Activated gamma-delta T cell treated with Interleukin-2 at 50 U/mL for 16 hours (primary cell): Measurements from ENCODE around the gene C3.

Experiments
- DNase-seq: peaks from one replicate; pipeline ENCODE4 v3.0.0-alpha.2; 2020

The C3 gene

DNA sequence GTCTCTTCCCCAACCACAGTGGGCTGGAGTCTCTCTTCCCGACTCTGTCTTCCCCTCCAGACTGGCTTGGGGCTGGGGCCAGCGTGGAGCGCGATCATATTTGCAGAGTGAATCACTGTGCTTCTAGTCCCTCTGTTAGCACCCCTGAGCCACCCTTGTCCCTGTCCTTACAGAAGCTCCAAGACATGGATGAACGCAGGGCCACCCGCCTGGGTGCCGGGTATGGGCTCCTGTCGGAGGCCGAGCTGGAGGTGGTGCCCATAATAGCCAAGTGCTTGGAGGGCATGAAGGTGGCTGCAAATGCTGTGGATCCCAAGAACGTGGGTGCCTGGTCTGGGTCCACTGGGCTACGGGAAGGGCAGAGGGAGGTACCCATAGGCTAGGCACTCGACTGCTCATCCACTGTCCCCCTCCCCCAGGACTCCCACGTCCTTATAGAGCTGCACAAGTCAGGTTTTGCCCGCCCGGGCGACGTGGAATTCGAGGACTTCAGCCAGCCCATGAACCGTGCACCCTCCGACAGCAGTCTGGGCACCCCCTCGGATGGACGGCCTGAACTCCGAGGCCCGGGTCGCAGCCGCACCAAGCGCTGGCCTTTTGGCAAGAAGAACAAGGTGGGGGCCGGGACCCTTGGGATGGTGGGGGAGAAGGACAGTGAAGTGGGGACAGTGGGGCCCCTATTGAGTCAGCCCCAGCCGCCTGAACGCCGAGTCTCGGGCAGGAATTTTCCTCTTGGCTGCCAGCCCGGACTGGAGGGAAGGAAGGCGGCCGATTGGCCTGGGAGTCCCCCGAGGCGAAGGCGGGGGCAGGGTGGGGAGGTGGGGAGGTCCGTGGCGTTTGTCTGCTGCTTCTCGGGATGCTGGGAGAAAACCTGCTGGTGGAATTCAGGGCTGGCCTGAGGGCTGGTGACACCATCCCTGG lies 24.2 kb upstream of the C3 start:
- no peak for DNase-seq

DNA sequence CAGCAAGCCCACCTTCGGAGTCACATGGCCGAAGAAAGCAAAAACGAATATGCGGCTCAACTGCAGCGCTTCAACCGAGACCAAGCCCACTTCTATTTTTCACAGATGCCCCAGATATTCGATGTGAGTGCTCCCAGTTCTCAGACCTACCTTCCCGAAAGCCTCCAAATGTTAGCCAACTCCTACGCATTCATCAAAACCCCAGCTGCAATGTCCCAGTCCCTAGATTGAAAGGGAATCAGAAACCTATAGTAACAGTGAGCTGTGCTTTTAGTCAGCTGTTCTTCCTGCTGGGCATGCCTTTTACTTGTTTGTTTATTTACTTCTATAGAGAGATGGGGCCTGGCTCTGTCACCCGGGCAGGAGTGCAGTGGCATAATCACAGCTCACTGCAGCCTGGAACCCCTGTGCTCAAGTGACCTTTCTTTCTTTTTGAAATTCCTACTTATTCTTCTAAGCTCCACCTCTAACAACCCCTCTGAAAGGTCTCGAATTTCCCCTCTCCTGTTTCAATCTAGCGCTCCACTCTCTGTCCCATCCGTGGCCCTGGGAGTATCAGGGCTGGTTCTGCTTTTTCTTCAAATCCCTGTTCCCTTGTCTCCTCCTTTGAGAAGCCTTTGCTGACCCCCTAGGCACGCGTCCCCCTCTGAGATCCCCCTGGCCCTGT lies 23.4 kb upstream of the C3 start:
- no peak for DNase-seq

DNA sequence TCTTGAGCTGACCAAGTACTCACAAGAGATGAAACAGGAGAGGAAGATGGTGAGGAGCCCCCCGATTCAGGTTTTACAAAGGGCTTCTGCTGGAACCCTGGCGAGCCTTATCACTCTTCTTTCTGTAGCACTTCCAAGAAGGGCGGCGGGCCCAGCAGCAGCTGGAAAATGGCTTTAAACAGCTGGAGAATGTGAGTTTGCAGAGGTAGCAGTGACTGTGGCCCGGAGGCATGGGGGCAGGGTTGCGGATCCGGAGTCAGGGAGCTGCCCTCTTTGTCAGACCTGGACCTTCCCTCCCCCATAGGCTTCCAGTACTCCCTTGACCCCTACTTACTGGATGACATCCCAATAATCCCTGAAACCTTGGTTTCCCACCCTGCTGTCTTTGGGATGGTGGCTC lies 22.6 kb upstream of the C3 start:
- no peak for DNase-seq

DNA sequence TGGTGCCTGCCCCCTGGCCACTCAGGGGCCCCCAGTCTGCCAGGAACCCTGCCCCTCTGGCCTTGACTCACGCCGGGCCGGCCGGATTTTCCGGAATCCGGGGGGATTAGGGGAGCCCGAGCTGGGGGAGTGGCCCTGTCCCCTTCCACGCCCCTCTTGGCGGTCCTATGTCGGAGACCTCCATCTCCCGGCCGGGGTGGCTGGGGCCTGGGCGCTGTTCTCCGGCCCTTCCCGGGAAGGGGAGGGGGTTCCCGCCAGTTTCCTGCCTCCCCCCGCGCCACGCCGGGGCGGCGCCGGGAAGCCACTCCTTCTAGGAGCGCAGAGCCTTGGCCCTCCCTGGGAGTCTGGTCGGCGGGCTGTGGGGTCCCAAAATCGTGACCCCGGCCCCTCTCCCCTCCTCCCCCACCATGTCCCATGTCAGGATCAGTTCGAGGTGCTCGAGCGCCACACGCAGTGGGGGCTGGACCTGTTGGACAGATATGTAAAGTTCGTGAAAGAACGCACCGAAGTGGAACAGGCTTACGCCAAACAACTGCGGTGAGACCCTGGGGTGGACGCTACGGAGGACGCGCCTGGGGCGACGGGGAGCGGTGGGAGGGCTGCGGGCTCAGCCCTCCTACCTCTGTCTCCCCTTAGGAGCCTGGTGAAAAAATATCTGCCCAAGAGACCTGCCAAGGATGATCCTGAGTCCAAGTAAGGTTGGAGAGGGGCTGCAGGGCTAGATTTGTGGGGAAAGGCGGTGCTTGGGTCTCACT lies 20.3 kb upstream of the C3 start:
- DNase-seq = no peak

DNA sequence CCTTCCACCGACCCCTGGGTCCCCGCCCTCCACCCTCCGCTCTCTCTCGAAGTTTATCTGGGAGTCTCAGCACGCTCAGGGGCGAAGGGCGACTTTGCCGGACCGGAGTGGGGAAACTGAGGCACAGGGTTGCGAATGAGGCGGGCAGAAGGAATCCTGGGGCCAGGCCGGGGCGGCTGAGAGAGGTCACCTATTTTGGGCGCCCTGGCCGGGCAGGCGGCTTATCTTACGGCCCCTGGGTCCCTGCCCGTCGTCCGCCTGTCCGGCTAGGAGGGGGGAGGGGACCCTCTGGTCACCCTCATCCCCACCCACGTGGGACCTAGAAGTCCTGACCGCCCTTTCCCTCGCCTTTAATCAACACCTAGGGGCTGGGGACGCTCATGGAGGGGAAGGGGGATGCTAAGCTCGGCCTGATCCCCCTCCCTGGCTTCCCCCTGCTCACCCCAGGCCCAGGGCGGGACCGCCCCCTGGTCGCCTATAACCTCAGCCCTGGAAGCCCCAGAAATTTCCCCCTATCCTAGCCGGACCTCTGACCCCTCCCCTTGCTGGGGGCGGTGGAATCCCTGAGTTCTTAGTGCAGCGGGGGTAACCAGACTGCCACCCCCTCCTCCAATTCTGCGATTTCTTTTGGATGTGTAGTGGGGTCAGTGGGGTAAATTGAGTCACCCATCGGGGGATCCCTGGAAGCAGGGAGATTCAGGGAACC lies 19.6 kb upstream of the C3 start:
- DNase-seq = no peak

DNA sequence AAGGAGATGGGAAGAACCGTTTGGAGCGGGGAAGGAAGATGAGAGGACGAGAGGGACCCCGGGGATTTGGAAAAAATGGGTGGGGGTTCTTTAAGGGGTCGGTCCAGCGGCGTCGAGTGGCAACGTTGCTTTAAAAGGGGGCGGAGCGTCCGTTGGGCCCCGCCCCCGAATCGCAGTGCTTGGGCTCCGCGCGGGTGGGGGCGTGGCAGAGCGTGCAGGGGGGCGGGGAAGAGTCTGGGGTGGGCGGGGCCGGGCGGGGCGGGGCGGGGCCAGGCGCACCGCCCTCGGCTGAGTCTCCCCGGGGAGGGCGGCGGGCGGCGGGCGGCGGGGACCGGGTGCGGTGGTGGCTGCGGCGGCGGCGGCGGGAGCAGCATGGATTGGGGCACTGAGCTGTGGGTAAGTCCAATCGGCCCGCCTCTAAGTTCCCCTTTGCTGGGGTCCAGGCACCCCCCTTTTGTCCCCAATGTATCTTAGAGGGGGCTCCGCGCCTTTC lies 19.0 kb upstream of the C3 start, which contains the start of gene TRIP10:
Gene TRIP10, plus strand, starts transcription at position 291 of the 493 bp plus-strand sequence. Its CDS starts 82 bp downstream, at position 373.
- DNase-seq = peak; percentile 81

DNA sequence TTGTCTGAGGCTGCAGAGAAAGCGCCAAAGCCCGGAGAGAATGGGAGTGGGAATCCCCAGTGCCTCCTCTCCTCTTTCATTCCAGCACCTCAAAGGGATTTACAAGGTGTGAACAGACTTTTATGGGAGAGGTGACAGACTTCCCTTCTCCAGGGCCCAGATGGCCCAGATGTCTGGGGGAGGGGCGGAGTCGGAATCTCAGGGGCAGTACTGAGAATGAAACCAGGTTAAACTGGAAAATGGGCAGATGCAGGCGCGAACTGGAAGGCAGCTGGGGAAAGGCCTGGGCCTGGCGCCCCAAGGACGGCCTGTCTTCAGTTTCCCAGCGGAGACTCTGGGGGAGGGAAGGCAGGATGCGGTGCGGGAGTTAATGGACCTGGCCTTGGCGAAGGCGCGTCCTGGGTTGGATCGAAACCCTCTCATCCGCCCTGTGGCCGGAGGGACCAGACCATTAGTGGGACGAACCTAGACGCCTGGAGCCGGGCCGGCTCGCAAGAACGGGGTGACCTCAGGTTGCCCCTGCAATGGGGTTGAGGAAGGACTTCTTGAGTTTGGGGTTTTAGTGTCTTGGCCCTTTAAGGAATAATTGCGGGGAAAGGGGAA lies 18.4 kb upstream of the C3 start:
- no peak for DNase-seq

DNA sequence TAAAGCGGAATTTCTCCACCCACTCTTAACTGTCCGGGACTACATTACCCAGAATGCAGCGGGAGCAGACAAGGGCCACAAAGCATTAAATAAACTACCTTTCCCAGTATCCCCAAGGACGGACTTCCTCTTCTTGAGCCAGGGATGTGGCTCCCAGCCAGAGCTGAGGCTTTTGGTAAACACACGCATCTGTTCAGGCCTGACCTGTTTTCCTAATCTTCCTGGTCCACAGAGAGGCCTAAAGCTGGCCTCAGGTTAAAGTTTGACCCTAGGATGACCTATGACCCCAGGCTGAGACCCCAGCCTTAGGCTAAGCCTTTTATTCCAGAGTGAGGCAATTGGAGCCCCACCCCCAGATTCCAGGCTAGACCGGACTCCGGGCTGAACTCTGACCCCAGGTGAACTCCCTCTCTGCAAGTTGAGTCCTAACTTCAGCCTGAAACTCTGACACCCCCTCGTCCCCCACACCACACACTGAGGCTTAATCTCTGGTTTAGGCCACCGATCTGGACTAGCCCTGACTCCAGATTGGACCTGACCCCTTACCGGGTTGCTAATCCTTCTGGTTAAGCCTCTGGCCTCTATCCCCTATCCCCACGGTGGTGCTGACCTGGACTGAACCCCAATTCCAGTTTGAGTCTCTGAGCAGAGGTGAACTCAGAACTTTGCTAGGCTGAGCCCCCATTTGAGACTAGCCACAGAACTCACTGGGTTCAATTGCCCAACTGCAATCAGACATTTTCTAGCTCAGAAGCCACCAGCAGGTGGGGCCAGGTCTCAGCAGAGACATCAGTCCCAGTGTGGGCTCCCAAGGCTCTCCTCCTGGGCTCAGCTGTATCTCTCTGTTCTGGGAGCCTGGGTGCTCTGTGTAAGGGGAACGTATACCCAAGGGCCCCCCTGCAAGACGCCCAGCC lies 17.7 kb upstream of the C3 start:
- peak; percentile 72 for DNase-seq

DNA sequence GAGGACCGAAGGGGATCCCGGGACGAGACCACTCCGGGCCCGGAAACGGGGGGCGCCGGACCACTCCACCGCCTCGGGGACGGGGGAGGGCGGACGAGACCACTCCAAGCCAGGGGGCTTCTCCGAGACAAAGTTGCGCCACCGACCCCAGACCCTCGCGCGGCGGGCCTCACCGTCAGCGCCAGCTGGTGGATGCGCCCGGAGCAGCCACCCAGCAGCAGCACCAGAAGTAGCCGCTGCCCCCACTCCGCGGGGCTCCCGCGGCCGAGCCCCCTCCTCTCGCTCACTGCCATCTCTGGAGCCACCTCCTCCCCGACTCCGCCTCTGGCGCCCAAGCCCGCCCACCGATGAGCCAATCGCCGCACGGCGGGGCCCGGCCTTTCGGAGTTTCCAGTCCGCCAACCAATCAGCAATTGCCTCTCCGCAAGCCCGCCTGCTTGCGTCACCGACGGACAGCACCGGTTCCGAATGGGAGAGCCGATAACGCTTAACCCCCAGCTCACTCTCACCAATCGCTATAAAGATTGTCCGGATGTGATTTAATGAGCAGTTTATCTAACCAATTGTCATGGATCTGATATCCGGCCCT lies 16.9 kb upstream of the C3 start, which contains the start of gene GPR108:
Gene GPR108, minus strand, starts transcription at position 297 of the 589 bp plus-strand sequence. Its CDS starts 4 bp downstream, at position 293.
- peak; percentile 99 for DNase-seq

DNA sequence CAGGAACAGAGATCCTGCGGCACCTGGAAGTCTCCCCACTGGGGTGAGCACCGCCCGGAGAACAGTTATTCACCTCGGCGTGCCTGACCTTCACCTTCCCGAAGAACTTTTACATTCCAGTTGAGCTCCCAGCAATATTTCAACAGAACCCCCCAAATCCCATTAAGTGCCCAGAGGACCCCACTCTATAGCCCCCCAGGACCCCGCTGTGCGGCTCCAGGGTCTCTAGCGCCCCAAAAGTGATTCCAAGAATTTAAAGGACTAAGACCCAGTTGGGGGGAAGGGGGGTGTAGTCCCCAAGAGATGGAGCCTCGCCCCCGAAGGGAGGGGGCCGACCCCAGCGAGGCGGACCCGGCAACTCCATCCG lies 16.4 kb upstream of the C3 start:
- no peak for DNase-seq

DNA sequence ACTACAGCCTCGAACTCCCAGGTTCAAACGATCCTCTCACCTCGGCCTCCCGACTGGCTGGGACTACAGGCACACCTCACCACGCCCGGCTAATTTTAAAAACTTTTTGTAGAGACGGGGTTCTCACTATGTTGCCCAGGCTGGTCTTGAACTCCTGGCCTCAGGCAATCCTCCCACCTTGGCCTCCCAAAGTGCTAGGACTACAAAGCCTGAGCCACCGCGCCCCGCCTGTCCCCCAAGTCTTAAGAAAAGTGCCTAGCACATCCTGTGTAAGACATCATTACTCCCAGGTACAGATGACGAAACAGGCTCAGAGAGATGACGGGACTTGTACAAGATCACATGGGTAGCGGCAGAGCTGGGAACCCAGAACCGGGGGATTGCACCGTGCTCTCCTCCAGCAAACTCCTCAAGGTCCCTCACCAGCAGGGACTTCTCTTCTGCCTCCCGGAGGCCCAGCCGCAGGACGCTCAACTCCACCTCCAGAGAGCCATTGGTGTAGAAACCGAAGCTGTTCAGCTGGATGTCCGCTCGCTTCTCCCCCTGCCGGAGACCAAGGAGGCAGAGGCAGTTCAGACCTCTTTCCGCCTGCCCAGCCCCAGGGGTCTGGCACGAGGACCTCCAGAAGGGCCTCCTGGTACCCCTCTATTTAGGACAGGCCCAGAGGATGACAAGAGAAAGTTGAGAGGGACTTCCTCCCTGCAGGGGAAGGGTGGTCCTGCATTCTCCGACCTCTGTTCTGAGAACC lies 15.9 kb upstream of the C3 start:
- DNase-seq = peak; percentile 58

DNA sequence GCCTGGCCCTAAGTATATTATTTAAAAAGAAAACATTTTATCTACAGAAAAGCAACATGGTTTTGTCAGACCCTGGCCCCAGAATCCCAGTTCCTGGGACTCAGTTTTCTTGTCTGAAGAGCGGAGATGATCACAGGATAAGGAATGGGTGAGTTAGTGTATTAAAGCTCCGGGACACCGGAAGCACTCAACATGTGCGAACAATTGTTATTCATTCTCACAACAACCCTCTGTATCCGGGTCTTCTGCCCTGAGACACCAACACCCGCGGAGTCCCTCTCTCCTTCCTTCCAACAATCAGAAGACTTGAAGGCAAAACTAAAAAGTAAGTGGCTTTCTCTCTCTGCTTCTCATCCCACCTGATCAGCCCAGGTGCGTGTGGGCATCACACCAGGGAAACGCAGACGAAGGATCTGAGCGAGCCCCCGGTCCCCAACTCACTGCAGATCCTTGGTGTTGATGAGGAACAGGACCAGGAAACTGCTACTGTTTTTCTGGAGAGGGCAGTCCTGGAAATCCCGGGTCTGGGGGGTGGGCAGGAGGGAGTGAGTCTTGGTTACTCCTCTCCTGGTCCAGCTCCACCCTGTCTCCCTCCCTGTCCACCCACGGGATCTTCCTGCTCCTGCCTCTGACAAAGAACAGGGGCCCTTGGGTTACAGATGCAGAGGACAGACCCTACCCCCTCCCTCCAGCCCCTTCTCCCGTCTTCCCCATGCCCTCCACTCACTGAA lies 14.9 kb upstream of the C3 start:
- no peak for DNase-seq

DNA sequence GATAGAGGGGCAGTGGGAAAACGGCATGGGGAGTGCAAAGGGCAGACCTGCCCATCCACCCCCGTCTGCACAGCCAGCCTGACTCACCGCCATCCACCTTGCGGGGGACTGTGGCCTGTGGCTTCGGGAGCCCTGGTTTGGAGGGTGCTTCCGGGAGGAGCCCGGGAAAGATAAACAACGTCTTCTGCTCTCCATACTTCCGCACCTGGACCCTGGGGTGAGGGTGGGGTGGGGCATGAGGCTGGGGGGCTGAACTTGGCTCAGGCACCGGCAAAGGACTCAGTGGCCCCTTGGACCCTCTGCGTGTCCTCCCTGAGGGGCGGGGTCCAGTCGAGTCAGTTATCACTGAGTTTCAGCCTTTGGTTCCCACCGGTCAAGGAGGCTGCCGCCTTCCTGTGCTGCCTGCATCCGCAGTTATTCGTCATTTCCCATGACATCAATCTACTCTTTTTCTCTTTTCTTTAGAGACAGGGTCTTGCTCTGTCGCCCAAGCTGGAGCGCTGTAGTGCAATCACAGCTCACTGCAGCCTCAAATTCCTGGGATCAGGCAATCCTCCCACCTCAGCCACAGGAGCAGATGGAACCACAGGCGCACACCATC lies 13.7 kb upstream of the C3 start:
- no peak for DNase-seq

DNA sequence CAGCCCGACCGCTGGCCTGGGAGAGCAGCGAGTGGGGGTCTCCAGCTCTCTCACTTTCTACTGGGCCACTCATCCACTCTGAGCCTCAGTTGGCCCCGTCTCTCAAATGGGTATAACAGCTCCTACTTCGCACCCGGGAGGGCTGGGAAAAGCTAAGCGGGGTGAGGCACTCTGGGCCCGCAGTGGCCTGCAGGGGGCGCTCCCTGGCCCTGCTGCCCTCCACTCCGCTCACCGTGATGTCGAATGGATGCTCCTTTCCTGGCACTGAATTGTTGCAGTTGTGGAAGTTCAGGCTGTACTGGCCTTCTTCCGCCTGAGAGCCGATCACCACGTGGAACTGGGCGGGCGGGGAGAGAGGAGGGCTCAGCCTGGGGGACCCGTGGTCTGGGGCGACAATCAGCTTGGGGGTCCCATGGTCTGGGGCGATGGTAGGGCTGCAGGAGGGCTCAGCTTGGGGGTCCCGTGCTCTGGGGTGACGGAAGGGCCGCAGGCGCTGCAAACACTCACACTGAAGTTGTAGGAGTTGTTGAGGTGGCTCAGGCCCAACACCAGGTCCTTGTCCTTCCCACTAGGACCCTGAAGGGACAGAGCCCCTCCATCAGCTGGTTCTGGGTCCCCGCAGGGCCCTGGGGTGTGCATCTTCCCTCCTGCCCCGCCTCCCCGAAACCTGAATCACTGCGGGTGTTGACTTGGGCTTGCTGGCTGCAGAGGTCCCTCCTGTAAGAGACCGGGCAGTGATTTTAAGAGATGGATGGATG lies 13.1 kb upstream of the C3 start:
- DNase-seq = no peak

DNA sequence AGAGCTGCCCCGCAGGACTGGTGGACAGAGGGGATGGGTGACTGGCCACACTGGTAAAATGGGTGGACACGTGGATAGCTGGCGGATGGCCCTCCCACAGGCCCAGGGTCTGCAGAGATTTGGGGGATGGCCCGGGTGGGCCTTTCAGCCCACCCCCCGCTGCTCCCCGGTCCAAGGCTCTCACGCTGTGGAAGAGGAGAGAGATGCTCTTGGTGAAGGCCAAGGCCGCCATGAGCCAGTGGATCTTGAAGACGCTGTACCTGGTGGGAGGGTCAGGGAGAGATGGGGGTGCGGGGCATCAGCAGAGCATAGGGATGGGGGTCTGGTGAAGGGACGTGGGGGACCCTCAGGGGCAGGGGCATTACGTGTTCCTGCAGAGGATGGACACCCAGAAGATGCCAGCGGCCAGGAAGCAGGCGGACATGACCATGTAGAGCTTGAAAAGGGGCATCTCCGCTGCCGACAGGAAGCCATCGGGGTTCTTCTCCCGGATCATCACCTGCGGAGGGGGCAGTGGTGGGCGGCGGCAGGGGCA lies 12.4 kb upstream of the C3 start:
- DNase-seq = no peak

DNA sequence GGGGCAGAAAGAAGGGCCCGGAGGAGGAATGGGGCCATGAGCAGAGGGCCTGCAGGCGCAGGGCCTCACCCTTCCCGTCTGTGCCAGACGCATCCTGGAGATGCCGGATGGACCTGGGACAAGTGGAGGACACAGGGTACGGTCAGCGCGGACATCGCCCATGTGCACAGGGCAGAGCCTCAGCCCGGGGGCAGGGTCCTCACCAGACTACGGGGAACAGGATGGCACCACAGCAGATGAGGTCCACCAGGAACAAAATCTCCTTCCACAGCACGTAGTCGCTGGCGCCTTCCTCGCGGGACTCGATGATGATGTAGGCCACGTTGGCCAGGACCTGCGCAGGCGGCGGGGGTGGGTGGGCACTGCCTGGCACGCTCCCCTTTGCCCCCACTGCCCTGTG lies 11.4 kb upstream of the C3 start:
- no peak for DNase-seq

DNA sequence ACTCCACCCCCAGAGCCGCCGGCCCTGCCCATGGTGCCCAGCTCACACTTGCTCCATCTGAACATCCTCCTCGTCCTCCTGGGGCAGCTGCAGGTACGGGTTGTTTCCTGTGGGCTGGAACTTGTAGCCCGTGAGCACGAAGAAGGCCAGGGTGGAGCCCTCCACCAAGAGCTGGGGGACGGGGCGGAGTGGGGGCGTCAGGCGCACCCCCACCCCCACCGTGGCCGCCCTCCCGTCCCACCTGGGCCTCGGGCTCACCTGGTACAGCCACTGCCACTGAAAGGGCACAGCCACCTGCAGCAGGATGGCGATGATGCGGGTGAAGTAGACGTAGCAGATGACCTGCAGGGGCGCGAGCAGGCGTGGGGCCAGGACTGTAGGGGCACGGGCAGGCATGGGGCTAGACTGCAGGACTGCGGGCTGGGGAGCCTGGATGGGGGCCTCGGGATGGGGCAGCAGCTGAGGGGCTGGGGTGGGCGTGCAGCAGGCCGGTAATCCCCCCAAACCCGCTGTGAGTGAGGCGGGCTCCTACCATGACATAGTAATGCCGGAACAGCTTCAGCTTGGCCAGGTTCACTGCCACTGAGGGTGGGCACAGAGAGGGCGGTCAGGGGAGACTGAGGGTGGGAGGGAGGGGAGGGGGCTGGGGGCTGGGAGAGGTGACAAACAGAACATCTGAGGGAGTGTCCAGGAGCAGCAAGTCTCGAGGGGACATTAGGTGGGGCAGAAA lies 10.7 kb upstream of the C3 start:
- no peak for DNase-seq
